Breast epithelium (tissue), 3 donors: Measurements from ENCODE around the gene RUBCN.
"Not testable (repeated sequence)": the region's sequence is repeated elsewhere in the genome, so short reads cannot be mapped to it uniquely, and the experiment has no call there.

Experiments used
- CTCF ChIP-seq, 3 donors: fragments of 450-650 bp; IDR thresholded peaks; one replicate each; pipeline ENCODE4 v1.5.1; 2016 to 2017; ENCODE audit warnings: antibody characterized with exemption in 3 of 3, mild to moderate bottlenecking in 3 of 3, moderate library complexity in 3 of 3
- POLR2AphosphoS5 ChIP-seq, 3 donors: sonication (generic); formaldehyde crosslinking; IDR thresholded peaks; one replicate each; pipeline ENCODE4 v1.6.1; 2017; ENCODE audit warnings: antibody characterized with exemption in 3 of 3

GRCh38 chr3:197666221-197666842 is 70.4 kb downstream of the RUBCN start:
- TF ChIP-seq CTCF, POLR2AphosphoS5 (IDR thresholded peaks at IDR 0.05): not testable (repeated sequence)
